RPMI7951 (cell line): Measurements from ENCODE around the gene CYP4F11. TPM values are rescaled to one million over a fixed set of nuclear protein-coding genes. Genes with fewer than 3 reads are reported as not detected.
"Not testable (repeated sequence)": the region's sequence is repeated elsewhere in the genome, so short reads cannot be mapped to it uniquely, and the experiment has no call there.

Experiments used
- DNase-seq: peaks from one replicate; pipeline ENCODE4 v3.0.0-alpha.2; 2012; ENCODE audit warnings: low read depth
- total RNA-seq: library from RNA; depleted of rRNA; stranded (reverse); fragments of >200 nt; shearing (Covaris generic); gene quantifications from 2 replicates; pipeline ENCODE4 v1.2.3, GENCODE V29; 2014; rRNA removed

Gene CYP4F11, protein sequence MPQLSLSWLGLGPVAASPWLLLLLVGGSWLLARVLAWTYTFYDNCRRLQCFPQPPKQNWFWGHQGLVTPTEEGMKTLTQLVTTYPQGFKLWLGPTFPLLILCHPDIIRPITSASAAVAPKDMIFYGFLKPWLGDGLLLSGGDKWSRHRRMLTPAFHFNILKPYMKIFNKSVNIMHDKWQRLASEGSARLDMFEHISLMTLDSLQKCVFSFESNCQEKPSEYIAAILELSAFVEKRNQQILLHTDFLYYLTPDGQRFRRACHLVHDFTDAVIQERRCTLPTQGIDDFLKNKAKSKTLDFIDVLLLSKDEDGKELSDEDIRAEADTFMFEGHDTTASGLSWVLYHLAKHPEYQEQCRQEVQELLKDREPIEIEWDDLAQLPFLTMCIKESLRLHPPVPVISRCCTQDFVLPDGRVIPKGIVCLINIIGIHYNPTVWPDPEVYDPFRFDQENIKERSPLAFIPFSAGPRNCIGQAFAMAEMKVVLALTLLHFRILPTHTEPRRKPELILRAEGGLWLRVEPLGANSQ
- total RNA-seq, result not detected in 2 replicates

DNA sequence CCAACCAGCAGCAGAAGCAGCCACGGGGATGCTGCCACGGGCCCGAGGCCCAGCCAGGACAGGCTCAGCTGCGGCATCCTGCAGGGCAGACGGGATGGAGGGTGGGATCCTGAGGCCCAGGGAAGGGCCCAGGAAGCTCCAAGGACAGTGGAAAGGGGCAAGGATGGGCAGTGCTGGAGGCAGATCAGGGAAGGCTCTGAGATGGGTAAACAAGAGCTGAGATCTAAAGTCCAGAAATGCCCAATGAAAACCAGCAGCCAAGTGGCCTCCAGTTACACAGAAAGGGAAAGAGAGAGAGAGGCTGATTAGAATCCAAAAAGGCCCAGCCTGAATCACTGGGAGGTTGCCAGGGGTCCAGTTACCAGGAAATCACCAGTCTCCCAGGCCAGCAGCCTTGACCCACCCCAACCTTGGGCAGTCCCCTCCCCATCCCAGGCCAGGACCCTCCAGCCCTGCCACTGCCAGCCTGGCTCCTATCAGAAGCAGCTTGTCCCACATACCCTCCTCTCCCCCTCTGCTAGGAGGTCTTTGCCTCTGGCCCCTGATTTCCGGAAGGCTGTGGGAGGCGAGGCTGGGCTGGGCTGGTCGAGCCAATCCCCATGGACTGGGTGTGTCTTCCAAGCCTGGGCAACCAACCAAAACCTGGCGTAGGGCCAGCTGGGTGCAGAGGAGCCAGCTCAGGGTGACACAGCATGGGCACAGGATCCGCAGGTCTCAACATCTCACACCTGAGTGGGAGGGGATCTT lies at the start of gene CYP4F11:
Gene CYP4F11 (minus strand): TSS at position 198 of the 747 bp plus-strand sequence. CDS start 121 bp downstream, at position 77.
- peak; percentile 14 for DNase-seq

DNA sequence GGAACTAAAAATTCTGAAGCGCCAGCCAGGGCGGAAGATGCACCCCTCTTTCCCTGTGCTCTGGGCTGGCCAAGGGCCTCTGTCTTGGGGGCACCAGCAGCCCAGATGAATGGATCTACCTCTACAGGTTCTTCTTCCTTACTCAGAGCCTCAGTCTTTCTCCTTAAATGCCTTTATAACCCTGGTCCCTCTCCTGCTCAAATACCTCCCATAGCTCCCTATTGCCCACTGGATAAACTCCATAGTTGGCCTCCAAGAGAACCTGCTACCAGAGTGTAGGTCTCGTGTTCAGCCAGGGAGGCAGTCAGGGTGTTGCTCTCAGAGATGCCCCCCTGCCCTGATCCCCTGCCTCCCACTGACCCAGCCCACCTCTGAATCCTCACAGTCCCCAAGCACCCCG lies 45.0 kb upstream of the CYP4F11 start:
- no peak for DNase-seq

DNA sequence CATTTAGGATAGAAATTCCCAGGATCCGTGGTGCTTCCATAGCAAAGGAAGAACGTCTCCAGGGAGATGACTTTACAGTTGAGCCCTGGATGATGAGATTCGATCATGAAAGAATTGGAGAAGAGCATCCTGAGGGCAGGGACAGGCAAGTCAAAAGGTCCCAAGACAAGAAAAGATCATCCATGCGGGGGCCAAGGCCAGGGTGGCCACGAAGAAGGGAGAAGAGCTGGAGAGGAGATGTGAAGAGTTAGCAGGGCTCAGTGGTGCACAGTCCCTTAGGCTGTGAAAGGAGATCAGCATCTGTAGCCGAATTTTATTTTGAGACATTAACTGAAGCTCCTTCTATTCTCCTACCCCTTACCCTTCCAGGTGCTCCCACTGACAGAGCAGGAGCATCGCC lies 43.4 kb upstream of the CYP4F11 start:
- no peak for DNase-seq

DNA sequence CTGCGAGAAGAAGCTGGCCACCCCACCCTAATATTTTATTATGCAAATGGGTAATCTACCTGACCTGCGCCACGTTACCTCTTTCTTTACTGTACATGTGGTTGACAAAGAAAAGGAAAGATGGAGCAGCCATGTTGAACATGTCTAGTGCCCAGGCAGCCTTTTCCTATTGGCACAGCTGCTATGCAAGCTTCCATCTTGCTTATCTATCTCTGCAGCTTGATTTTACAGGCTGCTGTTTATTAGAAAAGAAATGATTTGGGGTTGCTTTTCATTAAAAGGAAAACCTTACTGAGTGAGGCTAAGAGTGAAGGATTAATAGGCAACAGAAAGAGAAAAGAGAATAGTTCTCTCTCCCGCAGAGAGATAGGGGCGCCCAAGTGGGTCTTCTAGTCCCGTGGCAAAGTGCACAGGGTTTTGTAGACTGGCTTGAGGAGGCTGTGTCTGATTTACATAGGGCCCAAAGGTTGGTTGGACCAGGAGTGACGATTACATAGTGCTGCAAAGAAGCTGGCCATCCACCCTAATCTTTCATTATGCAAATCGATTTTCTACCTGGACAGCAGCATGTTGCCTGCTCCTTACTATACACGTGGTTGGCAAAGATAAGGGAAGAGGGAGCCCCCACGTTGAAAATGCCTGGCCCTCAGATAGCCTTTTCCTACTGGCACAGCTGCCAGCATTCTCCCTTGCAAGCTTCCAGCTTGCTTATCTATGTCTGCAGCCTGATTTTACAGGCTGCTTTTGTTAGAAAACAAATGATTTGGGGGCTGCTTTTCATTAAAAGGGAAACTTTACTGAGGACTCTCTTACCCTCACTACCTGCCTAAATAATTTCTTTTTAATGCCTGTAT lies 42.7 kb upstream of the CYP4F11 start:
- DNase-seq, result no peak

DNA sequence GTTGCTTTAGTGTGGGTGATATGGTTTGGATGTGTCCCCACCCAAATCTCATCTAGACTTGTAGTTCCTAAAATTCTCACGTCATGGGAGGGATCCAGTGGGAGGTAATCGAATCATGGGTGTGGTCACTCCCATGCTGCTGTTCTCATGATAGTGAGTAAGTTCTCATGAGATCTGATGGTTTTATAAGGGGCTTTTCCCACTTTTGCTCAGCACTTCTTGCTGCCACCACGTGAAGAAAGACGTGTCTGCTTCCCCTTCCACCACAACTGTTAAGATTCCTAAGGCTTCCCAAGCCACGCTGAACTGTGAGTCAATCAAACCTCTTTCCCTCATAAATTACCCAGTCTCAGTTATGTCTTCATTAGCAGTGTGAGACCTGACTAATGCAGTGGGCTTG lies 40.5 kb upstream of the CYP4F11 start:
- DNase-seq, result no peak

DNA sequence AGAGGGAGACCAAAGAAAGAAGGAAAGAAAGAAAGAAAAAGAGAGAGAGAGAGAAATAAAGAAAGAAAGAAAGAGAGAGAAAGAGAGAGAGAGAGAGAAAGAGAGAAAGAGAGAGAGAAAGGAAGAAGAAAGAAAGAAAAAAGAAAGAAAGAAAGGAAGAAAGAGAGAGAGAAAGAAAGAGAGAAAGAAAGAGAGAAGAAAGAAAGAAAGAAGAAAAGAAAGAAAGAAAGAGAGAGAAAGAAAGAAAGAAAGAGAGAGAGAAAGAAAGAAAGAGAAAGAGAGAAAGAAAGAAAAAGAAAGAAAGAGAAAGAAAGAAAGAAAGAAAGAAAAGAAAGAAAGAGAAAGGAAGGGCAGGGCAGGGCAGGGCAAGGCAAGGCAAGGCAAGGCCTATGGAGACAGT lies 37.7 kb upstream of the CYP4F11 start:
- DNase-seq, result not testable (repeated sequence)

DNA sequence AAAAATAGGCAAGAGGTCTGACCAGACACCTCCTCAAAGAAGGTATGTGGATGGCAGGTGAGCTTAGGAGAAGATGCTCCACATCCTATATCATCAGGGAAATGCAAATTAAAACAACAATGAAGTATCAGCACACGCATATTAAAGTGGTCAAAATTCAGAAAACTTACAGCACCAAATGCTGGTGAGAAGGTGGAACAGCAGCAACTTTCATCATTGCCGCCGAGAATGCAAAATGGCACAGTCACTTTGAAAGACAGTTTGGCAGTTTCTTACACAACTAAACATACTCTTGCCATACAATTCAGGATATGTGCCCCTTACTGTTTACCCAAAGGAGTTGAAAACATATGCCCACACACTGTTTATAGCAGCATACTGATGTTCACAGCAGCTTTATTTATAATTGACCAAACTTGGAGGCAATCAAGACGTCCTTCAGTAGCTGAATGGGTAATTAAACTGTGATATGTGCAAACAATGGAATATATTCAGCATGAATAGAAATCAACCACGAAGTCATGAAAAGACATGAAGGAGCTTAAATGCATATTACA lies 37.0 kb upstream of the CYP4F11 start:
- DNase-seq, result no peak

DNA sequence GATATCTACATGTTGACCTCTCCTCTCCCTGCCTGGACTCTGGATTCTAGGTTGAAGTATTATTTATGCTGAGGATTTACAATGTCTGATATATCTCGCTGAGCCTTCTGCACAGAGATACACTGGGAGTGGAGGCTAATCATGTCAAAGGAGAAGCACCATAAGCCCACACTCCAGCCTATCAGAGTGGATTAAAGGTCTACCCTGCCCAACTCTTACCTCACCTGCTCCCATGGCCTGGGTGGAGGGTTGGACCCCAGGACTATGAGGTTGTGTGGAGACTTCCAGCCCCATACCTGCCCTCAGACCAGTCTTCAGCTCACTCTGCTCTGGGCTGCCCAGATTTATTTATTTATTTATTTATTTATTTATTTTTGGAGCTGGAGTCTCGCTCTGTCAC lies 29.9 kb upstream of the CYP4F11 start:
- DNase-seq, result no peak

DNA sequence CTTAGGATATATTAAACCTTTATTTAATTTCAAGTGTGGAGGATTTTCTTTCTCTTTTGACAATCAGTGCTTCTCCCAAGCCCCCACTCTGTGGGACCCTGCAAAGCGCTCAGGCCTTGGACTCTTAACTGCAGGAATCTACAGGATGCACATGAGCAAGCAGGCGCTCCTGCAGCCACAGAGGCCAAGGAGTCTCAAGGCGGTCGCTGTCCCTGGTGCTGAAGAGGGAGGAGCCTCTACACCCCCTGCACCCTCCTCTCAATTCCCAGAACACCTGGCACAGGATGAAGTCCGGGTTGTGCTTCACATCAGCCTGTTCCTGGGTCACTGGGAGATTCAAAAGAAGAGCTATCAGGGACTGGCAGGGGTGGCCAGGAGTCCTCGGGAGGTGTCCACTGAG lies 28.0 kb upstream of the CYP4F11 start:
- DNase-seq, result no peak

DNA sequence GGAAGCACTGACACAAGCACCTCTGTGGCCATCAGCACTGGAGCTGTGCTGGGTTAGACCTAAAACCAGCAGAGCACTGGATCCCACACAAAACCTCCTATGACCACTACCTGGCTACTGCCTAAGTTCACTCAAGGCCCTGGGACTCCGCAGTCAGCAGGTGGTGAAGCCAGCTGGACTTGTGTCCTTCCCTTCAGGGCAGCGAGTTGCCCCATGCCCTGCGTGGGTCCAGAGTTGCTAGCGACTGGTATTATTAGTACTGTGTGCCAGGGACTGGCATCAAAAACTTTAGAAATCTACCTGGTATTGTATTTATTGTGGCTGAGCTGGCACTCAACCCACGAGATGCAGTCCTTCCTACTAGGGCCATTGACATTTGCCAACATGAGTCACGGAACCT lies 20.5 kb upstream of the CYP4F11 start:
- DNase-seq, result no peak

DNA sequence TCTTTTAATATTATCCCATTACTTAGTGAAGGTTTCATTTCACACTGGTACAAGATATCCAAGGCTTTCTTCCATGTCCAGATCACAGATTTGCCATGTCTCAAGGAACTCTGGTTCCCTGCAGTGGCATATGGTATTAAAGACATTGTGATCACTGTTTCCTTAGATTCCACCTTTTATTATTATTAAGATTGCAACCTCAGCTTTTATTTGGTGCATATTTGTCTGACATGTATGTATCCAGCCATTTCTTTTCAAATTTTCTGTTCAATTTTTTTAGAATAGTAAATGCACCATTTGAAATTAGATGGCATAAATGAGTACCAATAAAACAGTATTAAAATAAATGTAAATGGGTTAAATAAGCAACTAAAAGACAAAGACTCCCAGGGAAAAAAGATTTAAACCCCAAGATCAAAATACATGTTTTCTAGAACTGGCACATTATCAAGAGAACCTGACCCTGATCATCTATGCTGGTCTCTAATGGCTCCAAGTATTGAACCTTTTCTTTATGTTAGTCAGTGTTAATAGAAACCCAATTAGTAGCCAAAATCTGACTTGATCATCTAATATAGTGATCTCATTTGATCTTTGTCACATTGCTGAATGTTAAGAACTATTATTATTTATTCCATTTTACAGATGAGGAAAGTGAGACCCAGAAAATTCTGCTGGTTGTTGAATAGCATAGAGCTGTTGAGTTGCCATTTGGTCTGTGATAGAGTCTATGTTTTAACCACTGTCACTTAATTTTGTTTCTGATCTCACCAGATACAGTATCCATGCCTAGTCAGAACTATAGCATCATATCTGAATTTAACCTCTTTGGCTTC lies 14.1 kb upstream of the CYP4F11 start, which contains the start of gene OR10H4:
Gene OR10H4 (plus strand): TSS at position 786 of the 836 bp plus-strand sequence. CDS start 0 bp downstream, at position 786.
- DNase-seq, result no peak

DNA sequence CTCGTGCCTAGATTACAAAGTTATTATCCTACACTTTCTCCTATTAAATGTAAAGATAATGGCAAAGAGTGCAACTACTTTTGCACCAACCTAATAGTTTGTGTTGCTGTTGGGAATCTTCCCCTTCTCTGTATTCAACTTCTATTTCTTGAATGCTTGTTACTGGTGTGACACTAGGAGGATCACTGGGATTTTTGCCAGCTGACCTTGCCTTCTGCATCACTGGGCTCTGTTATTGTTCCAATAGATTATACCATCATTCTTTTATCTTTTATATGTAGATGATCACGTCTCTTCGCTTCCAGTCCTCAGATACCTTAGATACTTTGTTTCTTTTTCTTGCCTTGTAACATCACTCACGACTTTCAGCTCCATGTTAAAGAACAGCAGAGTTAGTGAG lies 11.0 kb upstream of the CYP4F11 start:
- DNase-seq, result no peak

DNA sequence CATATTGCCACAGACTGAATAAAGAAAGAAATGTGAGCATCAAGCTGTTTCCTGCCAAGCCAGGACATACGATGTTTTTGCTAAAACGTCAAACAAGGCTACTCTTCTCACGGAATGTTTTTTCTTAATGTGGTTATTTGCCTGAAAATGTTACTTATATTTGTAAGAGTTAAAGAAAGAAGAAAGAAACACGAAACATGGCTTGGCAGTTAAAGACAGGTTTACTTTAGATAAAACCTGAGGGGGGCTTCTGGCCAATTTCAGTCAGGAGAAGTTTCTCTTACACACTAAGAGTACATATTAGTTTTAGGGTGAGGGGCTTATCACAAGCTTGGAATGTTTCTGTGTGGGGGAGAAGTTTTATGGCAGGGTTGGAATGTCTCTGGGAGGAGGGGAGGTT lies 10.1 kb upstream of the CYP4F11 start:
- no peak for DNase-seq

DNA sequence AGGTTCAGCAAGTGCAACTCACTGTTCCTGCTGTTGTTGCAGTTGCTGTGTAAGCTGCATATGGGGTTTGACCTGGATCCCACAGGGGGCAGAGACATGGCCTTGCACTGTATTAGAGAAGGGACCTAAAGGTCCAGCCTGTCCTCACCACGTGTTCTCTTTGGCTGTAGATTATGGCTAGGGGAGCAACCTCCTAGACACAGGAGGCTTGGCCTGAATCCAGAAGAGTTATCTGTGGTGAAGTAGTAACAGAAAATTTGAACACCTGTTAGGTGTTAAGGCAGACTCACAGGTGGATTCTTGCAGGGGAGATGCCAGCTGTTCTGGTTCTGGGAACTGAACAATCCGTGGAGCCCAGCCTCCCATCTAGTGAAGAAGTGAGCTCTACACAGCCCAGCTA lies 3.4 kb upstream of the CYP4F11 start:
- no peak for DNase-seq

DNA sequence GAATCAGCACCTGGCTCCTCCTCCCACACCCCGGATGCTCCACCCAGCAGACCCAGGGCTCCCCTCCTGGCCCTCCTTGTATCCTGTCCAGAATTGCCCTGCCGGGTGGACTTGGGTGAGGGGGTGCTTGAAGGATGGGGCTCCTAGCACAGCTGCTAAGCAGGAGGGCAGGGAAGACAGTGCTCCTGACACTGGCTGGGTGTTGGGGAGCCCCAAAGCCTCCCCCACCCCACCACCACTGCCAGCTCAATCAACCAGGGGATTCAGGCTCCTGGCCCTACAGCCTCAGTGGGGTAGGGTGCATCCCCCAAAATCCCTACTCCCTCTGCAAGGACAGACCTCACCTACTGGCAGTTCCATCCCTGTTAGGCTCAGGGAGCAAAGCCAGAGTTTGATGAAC lies 2.6 kb upstream of the CYP4F11 start:
- DNase-seq, result no peak

DNA sequence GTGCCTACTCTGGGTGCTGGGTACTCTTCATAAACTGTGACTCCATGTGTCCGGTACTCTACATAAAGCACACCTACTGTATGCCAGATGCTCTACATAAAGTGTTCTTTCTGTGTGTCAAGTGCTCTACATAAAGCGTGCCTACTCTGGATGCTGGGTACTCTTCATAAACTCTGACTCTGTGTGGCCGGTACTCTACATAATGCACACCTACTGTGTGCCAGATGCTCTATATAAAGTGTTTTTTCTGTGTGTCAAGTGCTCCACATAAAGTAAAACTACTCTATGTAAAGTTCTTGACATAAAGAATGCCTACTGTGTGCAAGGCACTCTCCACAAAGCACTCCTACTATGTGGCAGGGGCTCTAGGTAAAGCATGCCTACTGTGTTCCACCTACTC lies 1.8 kb upstream of the CYP4F11 start:
- DNase-seq, result no peak

DNA sequence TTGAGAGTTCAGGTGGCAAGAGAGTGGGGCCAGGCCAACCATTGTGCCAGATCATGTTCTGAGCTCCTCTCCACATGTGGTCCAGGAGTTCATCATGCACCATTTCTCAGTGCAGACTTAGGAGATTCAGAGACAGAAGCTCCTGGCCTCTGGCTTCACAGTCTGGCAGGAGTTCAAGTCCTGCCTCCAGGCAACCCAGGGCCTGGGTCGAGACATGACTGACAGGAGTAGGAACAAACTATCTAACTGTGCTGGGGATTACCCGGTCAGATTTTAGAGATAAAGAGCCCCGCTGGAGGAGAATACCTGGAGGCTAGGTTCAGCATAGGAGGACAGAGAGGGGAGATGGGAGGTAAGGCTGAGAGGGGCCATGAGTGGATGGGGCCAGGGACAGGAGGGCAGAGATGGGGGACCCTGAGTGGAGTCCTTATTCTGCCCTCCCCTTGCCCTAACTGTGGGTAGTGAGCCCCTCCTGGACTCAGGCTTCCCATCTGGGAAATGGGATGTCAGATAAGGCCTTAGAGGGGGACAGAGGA lies 906 bp upstream of the CYP4F11 start:
- DNase-seq, result no peak

DNA sequence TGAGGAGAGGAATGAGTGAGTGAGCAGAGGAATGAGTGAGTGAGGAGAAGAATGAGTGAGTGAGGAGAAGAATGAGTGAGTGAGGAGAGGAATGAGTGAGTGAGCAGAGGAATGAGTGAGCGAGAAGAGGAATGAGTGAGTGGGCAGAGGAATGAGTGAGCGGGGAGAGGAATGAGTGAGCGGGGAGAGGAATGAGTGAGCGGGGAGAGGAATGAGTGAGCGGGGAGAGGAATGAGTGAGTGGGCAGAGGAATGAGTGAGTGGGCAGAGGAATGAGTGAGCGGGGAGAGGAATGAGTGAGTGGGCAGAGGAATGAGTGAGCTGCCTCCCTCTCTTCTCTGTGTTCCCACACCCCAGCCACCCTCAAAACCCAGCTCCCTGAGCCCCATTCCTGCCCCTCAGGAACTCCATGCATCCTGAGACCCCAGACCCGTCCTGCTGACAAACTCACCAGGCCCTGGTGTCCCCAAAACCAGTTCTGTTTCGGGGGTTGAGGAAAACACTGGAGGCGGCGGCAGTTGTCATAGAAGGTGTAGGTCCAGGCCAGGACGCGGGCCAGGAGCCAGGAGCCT lies 483 bp downstream of the CYP4F11 start:
- not testable (repeated sequence) for DNase-seq

DNA sequence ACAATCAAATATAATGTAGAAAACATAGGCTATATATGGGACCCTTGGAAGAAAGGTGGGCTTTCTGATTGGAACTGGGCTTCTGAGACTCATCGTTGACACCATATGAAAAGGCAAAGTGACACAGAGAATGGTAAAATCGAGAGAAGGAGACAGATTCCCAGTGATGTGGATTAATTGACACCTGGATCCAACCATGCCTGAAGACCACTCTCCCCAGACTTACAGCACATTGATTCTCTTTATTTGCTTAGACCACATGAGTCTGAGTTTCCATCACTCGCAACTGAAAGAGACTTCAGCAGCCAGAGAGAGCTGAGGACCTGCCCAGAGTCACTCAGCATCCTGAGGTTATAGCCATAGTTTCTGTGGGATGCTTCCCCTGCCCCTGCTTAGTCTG lies 6.0 kb downstream of the CYP4F11 start:
- no peak for DNase-seq

DNA sequence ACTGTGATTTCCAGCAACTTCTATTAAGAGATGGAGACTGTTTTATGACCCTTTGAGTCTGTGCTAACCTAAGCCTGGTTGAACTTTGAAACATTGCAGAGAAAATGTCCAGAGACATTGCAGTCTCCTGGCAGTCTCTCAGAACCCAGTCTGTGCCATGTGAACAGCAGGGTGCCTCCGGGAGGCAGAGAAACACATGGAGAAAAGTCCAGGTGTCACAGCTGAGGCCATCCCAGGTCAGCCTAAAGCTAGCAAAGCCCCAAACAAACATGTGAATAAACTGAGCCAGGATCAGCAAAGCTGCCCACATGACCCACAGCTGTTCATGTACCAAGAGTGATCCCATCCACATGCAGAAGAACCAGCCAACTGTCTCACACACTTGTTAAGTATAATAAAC lies 7.8 kb downstream of the CYP4F11 start:
- DNase-seq, result no peak
